Astrocyte of the cerebellum (primary cell): ENCODE results near the gene DPH3.

Experiments used
- DNase-seq: peaks from one replicate; pipeline ENCODE4 v3.0.0-alpha.2; 2011; ENCODE audit warnings: low read depth
- H3K4me3 ChIP-seq: 2 replicates; pipeline ENCODE4 v1.5.1; 2011; ENCODE audit warnings: mild to moderate bottlenecking, low read depth, low read length, moderate library complexity
- CTCF ChIP-seq: IDR thresholded peaks from 2 replicates; pipeline ENCODE4 v1.5.1; 2012; ENCODE audit warnings: low read length, low read depth, moderate library complexity, mild to moderate bottlenecking; ENCODE audit errors: missing control alignments
- in situ Hi-C: cut with HindIII; loops from 2 replicates; pipeline ENCODE4 v1.10.0; 2017; ENCODE audit warnings: low sequenced_read_pairs

DPH3 gene

GRCh38 chr3:16239780-16240179 is 25.0 kb downstream of the DPH3 start:
- DNase-seq = no peak
- in situ Hi-C loops = loop anchor here (25.0 kb wide), 1 partner anchor 602 kb away; no protein-coding TSS in a partner anchor
- TF ChIP-seq CTCF = no peak
- no peak overlapping the region for H3K4me3 ChIP-seq

GRCh38 chr3:16239086-16239770 is 25.5 kb downstream of the DPH3 start:
- TF ChIP-seq CTCF = no peak
- DNase-seq = no peak
- in situ Hi-C loops = loop anchor here (25.0 kb wide), 1 partner anchor 602 kb away; no protein-coding TSS in a partner anchor
- H3K4me3 ChIP-seq = no peak overlapping the region

- no peak overlapping the region for H3K4me3 ChIP-seq
- DNase-seq = no peak
- in situ Hi-C loops = loop anchor here (25.0 kb wide), 1 partner anchor 600 kb away; no protein-coding TSS in a partner anchor
- no peak for TF ChIP-seq CTCF
Measured at GRCh38 chr3:16236856-16237393, 27.8 kb downstream of the DPH3 start.

- in situ Hi-C loops = loop anchor here (25.0 kb wide), 1 partner anchor 599 kb away; no protein-coding TSS in a partner anchor
- no peak overlapping the region for H3K4me3 ChIP-seq
- DNase-seq = no peak
- no peak for TF ChIP-seq CTCF
Measured at GRCh38 chr3:16236030-16236639, 28.6 kb downstream of the DPH3 start.

- in situ Hi-C loops = loop anchor here (25.0 kb wide), 1 partner anchor 597 kb away; no protein-coding TSS in a partner anchor
- no peak for TF ChIP-seq CTCF
- DNase-seq = no peak
- no peak overlapping the region for H3K4me3 ChIP-seq
Measured at GRCh38 chr3:16234281-16234680, 30.5 kb downstream of the DPH3 start.

GRCh38 chr3:16233806-16234205 is 30.9 kb downstream of the DPH3 start:
- no peak for DNase-seq
- H3K4me3 ChIP-seq = no peak overlapping the region
- in situ Hi-C loops = loop anchor here (25.0 kb wide), 1 partner anchor 597 kb away; no protein-coding TSS in a partner anchor
- TF ChIP-seq CTCF = no peak
